Measurements from ENCODE around the gene ABCC10. TPM values are rescaled to one million over a fixed set of nuclear protein-coding genes. Genes with fewer than 3 reads are reported as not detected.

Gene ABCC10
- total and polyA plus RNA-seq, 10 of the 15 experiments (the other 5 are each of a cell fraction or from before 2014, with no cell fraction given) = 0.80 to 18.2 (median 6.4) TPM

DNA sequence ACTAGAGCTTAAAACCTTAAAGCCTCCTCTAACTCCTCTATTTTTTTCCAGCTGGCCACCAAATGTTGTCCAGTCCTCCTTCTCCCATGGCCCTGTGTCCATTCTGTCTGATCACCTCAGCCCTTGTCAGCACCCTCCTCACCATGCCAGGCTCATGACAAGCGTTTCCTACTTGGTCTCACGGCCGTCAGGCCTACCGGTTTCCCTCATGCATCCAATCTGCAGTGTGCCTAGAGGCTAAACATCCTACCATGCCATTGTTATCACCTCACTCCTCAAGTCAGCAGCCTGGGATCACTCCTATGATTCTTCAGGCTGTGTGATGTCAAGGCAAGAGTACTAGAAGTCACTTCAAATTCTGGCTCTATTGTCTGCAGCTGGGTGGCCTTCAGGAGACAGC, 40.4 kb downstream of the ABCC10 start (continued):
- no peak for TF ChIP-seq EZH2 (IDR thresholded peaks at IDR 0.05; ENCODE audit: borderline replicate concordance, control insufficient read depth, low read depth, low read length)
- TF ChIP-seq CBFB (IDR thresholded peaks at IDR 0.05; ENCODE audit: low read depth) = no peak
- no peak for TF ChIP-seq ASH2L (IDR thresholded peaks at IDR 0.05; ENCODE audit: borderline replicate concordance, low read depth)
- TF ChIP-seq, protein P1, sequence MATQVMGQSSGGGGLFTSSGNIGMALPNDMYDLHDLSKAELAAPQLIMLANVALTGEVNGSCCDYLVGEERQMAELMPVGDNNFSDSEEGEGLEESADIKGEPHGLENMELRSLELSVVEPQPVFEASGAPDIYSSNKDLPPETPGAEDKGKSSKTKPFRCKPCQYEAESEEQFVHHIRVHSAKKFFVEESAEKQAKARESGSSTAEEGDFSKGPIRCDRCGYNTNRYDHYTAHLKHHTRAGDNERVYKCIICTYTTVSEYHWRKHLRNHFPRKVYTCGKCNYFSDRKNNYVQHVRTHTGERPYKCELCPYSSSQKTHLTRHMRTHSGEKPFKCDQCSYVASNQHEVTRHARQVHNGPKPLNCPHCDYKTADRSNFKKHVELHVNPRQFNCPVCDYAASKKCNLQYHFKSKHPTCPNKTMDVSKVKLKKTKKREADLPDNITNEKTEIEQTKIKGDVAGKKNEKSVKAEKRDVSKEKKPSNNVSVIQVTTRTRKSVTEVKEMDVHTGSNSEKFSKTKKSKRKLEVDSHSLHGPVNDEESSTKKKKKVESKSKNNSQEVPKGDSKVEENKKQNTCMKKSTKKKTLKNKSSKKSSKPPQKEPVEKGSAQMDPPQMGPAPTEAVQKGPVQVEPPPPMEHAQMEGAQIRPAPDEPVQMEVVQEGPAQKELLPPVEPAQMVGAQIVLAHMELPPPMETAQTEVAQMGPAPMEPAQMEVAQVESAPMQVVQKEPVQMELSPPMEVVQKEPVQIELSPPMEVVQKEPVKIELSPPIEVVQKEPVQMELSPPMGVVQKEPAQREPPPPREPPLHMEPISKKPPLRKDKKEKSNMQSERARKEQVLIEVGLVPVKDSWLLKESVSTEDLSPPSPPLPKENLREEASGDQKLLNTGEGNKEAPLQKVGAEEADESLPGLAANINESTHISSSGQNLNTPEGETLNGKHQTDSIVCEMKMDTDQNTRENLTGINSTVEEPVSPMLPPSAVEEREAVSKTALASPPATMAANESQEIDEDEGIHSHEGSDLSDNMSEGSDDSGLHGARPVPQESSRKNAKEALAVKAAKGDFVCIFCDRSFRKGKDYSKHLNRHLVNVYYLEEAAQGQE (IDR thresholded peaks at IDR 0.05; ENCODE audit: low read depth, low read length) = no peak
- TF ChIP-seq LARP7 (IDR thresholded peaks at IDR 0.05) = no peak

DNA sequence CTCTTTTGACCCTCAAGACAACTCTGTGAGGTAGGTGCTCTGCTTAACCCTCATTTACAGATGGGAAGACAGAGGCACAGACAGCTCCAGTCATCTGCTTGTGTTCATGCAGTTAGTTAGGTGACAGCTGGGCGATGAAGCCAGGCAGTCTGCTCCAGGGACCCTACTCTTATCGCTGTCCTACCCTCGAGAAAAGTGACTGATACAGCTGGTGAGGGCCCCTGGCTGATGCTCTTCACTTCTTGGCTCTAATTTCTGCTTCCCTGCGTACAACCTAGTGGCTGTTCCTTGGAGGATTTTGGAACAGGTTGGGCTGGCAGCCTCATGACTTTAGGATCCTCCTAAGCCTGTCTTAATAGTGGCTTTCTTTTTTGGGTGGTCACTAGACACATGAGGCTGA, 40.9 kb downstream of the ABCC10 start:
- DNase-seq (ENCODE audit: low read depth, low spot score) (no peak), FAIRE-seq (no peak), ATAC-seq (no peak)
- Histone ChIP-seq H3K4me3 (no peak overlapping the region), H3K4me2 (ENCODE audit: control insufficient read depth, insufficient read depth) (no peak overlapping the region), H2AFZ (ENCODE audit: control insufficient read depth, low read depth, low read length) (no peak overlapping the region), H3K79me2 (ENCODE audit: control insufficient read depth, insufficient read depth, low read length) (no peaks in the 10 kb centered on the region), H3K9me3 (replicated peaks; ENCODE audit: control insufficient read depth, insufficient read depth, low read length) (no peaks in the 10 kb centered on the region), H3K9ac (ENCODE audit: control insufficient read depth, insufficient read depth, low read length) (no peak overlapping the region), H3K27ac (ENCODE audit: control insufficient read depth, insufficient read depth) (no peak overlapping the region), H3K36me3 (ENCODE audit: control insufficient read depth in 2 of 2, insufficient read depth in 2 of 2, low read length in 1 of 2) (no peaks in the 10 kb centered on the region), H4K20me1 (ENCODE audit: control insufficient read depth, insufficient read depth) (no peaks in the 10 kb centered on the region), H3K27me3 (replicated peaks in 1 of 2; ENCODE audit: control insufficient read depth in 2 of 2, insufficient read depth in 2 of 2, low read length in 1 of 2) (peaks cover 0 to 2% of the 10 kb centered on the region in 2 experiments; a peak in 1 of 4 replicates), H3K4me1 (ENCODE audit: control insufficient read depth, insufficient read depth, low read length) (no peaks in the 10 kb centered on the region)
- BruUV-seq (replicated peaks) = no TSS peak
- CTCF ChIA-PET = no interaction called here
- intact Hi-C loops (cut with micrococcal nuclease; ENCODE audit: unreplicated experiment) (no loop called here), in situ Hi-C loops (cut with MboI) (no loop called here)
- 32% methylated on average over 4 of the region's 4 CpGs for WGBS (ENCODE audit: insufficient coverage, insufficient replicate concordance, low lambda C conversion rate, missing lambda C conversion rate)
- POLR2A ChIA-PET = no interaction called here
- TF ChIP-seq POLR2A (IDR thresholded peaks at IDR 0.05; ENCODE audit: low read depth, low read length) = no peak
- RAD21 ChIA-PET (ENCODE audit: unreplicated experiment) = interaction anchor here (1.0 kb wide), 1 partner anchor 12 kb away, joined by 3 read pairs; the partner anchor contains the start of gene DLK2
- SMC1A ChIA-PET (ENCODE audit: uncharacterized antibody, unreplicated experiment) = interaction anchor here (1.4 kb wide), 1 partner anchor 38 kb away, joined by 5 read pairs; no protein-coding TSS in a partner anchor

All from GM12878 (cell line).